SK-N-SH (cell line): Measurements from ENCODE around the gene FAM149A. TPM values are rescaled to one million over a fixed set of nuclear protein-coding genes. Genes with fewer than 3 reads are reported as not detected.

ENCODE experiments used
- polyA plus RNA-seq, 3 experiments: library from polyadenylated mRNA; depleted of rRNA; stranded (reverse); fragments of >200 nt; gene quantifications; 2 replicates each; pipeline ENCODE4 v1.2.3, GENCODE V29; 2012
- small RNA-seq, 7 experiments: library from RNA; depleted of rRNA; stranded (forward); fragments of <200 nt; gene quantifications; one replicate each; pipeline ENCODE3, GENCODE V24; 2012

The FAM149A gene
- polyA plus RNA-seq, 1 of the 3 experiments (the other 2 are of a cell fraction), result 0.38 TPM

Small RNA genes within 50 kb of the gene (small RNA-seq; reads per million reads assigned to genes)
- gene RF00322, result 0 reads per million in 7 experiments

Other genes starting within 250 kb of the FAM149A start
- 0.51 and 0.68 TPM in 2 replicates for gene TLR3, start 35.5 kb upstream of the FAM149A start, polyA plus RNA-seq (2012; rRNA removed)
- gene CYP4V2, start 86.9 kb downstream of the FAM149A start, polyA plus RNA-seq (2012; rRNA removed), result 7.8 and 10.0 TPM in 2 replicates
- 0.03 and 0.12 TPM in 2 replicates for gene KLKB1, start 122.8 kb downstream of the FAM149A start, polyA plus RNA-seq (2012; rRNA removed)
- gene F11, start 161.5 kb downstream of the FAM149A start, polyA plus RNA-seq (2012; rRNA removed), result not detected in 2 replicates